T1000 (cell line): ENCODE results near the gene TOE1.
A peak's percentile ranks its signal among the peaks of the same experiment; 100 is the strongest.
"Not testable (repeated sequence)": the region's sequence is repeated elsewhere in the genome, so short reads cannot be mapped to it uniquely, and the experiment has no call there.

Experiments used
- DNase-seq: peaks from one replicate; lab custom pipeline; 2025; ENCODE audit warnings: mixed read lengths; lab: John Stamatoyannopoulos, UW

TOE1 gene

GRCh38 chr1:45339789-45340558 lies at the start of gene TOE1, which contains the start of gene MUTYH:
Gene TOE1 (plus strand): TSS chr1:45340170. CDS start chr1:45340253, 83 bp downstream.
Gene MUTYH (minus strand): TSS chr1:45340440. CDS start chr1:45334505, 5,935 bp downstream.
- DNase-seq, result peak; percentile 93

DNA sequence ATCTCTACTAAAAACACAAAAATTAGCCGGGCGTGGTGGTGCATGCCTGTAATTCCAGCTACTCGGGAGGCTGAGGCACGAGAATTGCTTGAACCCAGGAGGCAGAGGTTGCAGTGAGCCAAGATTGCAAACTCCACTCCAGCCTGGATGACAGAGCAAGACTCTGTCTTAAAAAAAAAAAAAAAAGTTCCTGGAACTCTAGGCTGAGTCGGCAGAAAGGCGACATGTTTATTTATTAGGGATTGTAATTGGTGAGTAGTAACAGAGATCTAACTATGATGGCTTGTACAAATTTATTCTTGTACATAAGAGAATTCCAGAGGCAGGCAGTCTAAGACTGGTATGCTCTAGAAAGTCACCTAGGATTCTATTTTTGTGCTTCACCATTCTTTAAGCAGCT lies 49.0 kb upstream of the TOE1 start:
- DNase-seq, result not testable (repeated sequence)

DNA sequence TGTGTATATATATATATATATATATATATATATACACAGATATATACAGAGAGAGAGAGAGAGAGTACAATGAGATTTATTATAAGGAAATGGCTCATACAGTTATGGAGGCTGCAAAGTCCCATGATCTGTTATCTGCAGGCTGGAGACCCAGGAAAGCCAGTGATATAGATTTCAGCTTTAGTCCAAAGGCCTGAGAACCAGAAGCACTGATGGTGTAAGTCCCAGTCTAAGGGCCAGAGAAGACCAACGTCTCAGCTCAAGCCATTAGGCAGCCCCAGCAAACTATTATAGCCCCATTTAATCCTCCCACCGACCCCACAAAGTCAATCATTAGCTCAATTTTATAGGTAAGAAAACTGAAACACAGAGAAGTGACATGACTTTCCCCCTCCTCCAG lies 48.3 kb upstream of the TOE1 start:
- no peak for DNase-seq

DNA sequence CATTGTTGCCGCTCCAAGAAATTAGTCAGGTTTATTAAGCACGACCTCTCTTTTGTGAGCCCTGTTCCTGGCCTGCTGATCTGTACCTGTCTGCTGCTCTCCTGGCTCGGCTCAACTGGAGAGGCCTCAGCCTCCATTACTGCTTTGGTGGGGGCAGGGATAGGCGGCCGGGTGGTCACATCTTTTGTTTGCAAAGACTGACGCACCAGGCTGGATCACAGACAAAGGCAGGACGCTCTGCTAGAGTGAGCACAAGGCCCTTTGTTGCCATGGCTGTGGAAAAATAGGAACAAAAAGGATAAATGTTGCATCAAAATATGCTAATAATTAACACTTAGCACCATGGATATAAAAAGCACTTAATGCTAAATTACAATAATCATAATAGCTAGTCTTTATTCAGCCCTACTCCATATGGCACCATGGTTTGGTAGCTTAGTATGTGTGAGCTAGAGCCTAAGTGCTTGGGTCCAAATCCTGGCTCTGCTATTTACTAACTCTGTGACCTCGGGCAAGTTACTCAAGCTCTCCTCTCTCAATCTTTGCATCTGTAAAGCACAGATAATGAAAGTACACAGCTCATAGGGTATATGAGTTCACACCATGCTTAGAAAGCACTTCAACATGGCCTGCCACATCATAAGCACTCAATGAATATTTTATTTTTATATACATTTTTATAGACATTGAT lies 42.2 kb upstream of the TOE1 start:
- DNase-seq, result no peak

GRCh38 chr1:45299296-45299695 lies 40.7 kb upstream of the TOE1 start:
- no peak for DNase-seq

GRCh38 chr1:45299981-45300668 lies 39.8 kb upstream of the TOE1 start:
- peak; percentile 19 for DNase-seq

- no peak for DNase-seq
These were observed 39.3 kb upstream of the TOE1 start for GRCh38 chr1:45300669-45300997.

DNA sequence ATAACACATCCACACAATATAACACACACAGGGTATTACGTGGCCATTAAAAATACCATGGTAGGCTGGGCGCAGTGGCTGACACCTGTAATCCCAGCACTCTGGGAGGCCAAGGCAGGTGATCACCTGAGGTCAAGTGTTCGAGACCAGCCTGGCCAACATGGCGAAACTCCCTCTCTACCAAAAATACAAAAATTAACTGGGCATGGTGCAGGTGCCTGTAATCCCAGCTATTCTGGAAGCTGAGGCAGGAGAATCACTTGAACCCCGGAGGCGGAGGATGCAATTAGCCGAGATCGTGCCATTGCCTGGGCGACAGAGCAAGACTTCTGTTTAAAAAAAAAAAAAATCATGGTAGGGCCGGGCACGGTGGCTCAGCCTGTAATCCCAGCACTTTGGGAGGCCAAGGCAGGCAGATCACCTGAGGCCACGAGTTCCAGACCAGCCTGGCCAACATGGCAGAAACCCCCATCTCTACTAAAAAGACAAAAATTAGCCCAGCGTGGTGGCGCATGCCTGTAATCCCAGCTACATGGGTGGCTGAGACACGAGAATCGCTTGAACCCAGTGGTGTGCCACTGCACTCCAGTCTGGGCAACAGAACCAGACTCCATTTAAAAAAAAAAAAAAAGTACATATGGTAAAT lies 37.3 kb upstream of the TOE1 start:
- DNase-seq, result no peak

GRCh38 chr1:45303520-45304310 lies 36.3 kb upstream of the TOE1 start:
- peak; percentile 96 for DNase-seq

- no peak for DNase-seq
These were observed 35.5 kb upstream of the TOE1 start for GRCh38 chr1:45304311-45305081.

- DNase-seq, result no peak
These were observed 34.7 kb upstream of the TOE1 start for GRCh38 chr1:45305231-45305630.

DNA sequence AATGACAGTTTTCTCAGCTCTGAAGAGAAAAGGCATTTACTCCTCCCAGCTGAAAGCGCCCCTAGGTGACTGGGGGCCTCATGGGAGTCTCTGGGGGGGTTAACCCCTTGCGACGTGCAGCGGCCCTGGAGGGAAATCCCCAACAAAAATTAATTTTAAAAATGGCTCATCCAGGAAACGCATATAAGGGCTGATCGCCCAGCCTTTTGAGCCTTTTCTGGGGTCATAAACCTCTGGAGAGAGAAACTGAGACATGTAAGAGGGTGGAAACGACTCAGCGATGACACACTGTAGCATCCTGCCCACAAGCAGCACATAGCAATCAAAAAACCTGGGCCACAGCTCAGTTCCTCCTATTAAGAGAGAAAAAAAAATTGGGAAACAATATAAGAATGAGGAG lies 33.7 kb upstream of the TOE1 start:
- no peak for DNase-seq

DNA sequence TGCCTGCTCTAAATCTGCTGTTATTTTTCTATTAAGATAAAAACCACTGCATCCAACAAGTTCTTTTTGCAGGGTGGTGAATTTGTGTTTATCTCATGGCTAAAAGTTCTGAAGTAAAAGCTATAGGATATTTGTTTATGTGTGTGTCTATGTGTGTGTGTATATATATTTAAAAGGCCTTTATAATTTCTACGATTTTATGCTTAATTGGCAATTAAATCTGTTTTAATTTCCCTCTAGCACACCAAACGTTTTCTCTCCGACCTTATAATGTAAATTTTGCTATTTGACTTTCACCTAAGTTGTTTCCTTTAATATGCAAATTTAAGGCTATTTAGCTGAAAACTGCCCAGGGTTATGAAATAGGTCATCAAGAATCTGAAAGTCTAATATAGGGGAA lies 33.1 kb upstream of the TOE1 start:
- no peak for DNase-seq

GRCh38 chr1:45314266-45314665 lies 25.7 kb upstream of the TOE1 start:
- DNase-seq, result no peak

DNA sequence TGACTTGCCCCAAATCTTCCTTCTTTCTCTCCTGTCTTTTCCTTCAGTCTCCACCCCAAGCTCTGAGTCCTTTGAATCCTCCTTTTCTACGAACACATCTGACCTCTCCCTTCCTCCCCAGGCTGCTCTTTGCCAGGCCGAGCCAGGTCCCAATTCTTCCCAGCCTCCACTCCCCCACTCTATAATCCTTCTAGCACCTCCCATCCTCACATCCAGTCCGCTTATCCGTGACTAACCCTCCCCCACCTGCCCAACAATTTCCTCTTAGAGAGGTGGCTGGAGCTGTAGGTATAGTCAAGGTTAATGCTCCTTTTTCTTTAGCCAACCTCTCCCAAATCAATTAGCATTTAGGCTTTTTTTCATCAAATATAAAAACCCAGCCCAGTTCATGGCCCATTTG lies 22.8 kb upstream of the TOE1 start:
- no peak for DNase-seq

- DNase-seq, result no peak
These were observed 20.2 kb upstream of the TOE1 start for GRCh38 chr1:45319761-45320160.

DNA sequence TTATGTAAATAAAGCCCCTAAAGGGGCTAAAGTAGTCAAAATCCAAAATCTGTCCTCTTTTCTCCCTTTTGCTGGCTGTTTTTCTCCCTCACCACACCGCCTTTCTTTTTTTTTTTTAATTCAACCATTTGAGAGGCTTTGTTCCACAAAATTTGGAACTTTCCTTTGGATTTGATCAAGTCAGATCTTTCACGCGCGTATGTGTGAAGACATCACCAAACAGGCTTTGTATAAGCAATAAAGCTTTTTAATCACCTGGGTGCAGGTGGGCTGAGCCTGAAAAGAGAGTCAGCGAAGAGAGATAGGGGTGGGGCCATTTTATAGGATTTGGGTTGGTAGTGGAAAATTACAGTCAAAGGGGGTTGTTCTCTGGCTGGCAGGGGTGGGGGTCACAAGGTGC lies 18.5 kb upstream of the TOE1 start:
- DNase-seq, result no peak

DNA sequence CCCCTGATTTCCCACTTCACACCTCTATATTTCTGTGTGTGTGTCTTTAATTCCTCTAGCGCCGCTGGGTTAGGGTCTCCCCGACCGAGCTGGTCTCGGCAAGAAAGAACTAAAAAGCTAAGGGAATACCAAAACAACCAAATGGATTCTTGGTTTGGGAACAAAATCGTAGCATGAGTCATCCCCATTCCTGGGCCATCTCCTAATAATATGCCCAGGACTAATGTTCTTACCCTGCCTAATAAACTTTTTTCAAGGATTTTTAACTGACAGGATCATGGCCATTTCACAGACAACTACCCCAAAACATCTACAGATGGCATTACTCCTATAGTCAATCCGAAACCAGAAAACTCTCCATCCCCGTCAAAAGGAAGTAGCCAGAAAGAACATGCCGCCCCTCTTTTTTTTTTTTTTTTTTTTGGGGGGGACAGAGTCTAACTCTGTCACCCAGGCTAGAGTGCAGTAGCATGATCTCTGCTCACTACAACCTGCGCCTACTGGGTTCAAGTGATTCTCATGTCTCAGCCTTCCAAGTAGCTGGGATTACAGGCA lies 17.4 kb upstream of the TOE1 start:
- DNase-seq, result no peak

GRCh38 chr1:45325851-45326506 lies 14.0 kb upstream of the TOE1 start:
- no peak for DNase-seq
